Brain microvascular endothelial cell (primary cell): ENCODE measurements around the gene SPACA6.

Experiments used
- DNase-seq: peaks from one replicate; pipeline ENCODE4 v3.0.0-alpha.2; 2020
- H3K27ac ChIP-seq: fragments of 250-450 bp; sonication (Bioruptor Pico); 2 replicates; pipeline ENCODE4 v1.5.1; 2020; ENCODE audit warnings: mild to moderate bottlenecking, moderate library complexity
- H3K27me3 ChIP-seq: fragments of 250-450 bp; sonication (Bioruptor Pico); replicated peaks from 2 replicates; pipeline ENCODE4 v1.5.1; 2020; ENCODE audit warnings: mild to moderate bottlenecking
- H3K36me3 ChIP-seq: fragments of 250-450 bp; sonication (Bioruptor Pico); replicated peaks from 2 replicates; pipeline ENCODE4 v1.5.1; 2020; ENCODE audit warnings: mild to moderate bottlenecking
- H3K4me3 ChIP-seq: 2 replicates; pipeline ENCODE4 v1.5.1; 2011; ENCODE audit warnings: low read depth, mild to moderate bottlenecking, control low read depth, low read length, moderate library complexity
- in situ Hi-C: cut with HindIII; loops from 2 replicates; pipeline ENCODE4 v1.10.0; 2017; ENCODE audit warnings: low sequenced_read_pairs, low pct_ligation_motif_present
- TF ChIP-seq, protein P1 (sequence below): IDR thresholded peaks from 2 replicates; pipeline ENCODE4 v1.5.1; 2011; ENCODE audit warnings: low read depth, mild to moderate bottlenecking, moderate library complexity, low read length, control low read depth, inconsistent platforms; ENCODE audit errors: missing control alignments

SPACA6 gene

DNA sequence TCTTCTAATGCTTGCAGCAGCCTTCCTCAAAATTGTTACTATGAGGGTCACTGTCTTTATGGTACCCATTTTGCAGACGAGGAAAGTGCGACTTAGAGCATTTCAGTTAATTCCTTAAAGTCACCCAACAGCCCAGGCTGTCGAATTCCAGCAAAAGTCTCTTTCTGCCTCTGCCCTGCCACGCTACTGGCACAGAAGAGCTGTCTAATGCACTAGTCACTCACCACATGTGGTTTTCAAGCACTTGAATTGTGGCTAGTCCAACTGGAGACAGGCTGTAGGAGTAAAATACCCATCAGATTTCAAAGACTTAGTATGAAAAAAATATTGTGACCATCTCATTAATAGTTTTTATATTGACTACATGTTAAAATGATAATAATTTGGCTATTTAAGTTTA is 56.8 kb downstream of the SPACA6 start:
- in situ Hi-C loops = no loop called here
- no peak for DNase-seq
- Histone ChIP-seq H3K36me3 (no peaks in the 10 kb centered on the region), H3K4me3 (no peak overlapping the region), H3K27me3 (no peaks in the 10 kb centered on the region), H3K27ac (peak overlapping the region; percentile 38)
- TF ChIP-seq, protein P1, sequence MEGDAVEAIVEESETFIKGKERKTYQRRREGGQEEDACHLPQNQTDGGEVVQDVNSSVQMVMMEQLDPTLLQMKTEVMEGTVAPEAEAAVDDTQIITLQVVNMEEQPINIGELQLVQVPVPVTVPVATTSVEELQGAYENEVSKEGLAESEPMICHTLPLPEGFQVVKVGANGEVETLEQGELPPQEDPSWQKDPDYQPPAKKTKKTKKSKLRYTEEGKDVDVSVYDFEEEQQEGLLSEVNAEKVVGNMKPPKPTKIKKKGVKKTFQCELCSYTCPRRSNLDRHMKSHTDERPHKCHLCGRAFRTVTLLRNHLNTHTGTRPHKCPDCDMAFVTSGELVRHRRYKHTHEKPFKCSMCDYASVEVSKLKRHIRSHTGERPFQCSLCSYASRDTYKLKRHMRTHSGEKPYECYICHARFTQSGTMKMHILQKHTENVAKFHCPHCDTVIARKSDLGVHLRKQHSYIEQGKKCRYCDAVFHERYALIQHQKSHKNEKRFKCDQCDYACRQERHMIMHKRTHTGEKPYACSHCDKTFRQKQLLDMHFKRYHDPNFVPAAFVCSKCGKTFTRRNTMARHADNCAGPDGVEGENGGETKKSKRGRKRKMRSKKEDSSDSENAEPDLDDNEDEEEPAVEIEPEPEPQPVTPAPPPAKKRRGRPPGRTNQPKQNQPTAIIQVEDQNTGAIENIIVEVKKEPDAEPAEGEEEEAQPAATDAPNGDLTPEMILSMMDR = no peak

DNA sequence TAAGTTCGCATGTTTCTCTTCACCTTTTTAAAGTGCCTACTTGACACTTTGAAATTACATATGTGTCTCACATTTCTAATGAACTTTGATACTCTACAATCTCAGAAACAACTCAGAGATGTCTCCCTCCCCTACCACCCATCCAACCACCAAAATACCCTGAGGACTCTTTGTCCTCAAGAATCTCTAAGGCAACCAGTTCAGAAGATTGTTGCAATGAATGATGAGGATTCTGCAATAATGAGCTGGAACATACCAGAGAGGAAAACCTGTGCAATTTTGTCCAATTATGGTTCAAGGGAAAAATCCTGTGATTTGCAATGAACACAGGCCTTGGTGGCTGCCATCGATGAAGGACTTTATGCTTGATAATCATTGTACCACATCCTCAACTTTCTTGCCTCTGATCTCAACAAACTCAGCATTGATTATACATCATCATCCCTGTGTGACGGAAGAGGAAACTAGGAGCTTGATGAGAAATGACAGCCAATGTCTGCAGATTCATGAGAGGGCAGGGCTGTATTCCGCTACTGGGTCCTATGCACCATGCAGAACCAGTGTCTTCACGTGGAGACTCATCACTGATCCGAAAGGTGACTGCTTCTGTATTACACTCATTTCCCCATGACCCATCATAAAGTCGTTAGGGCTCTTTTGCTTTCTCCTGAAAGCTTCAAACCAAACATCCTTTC is 57.4 kb downstream of the SPACA6 start:
- Histone ChIP-seq H3K27me3 (no peaks in the 10 kb centered on the region), H3K36me3 (no peaks in the 10 kb centered on the region), H3K4me3 (no peak overlapping the region), H3K27ac (peak overlapping the region; percentile 38)
- in situ Hi-C loops = no loop called here
- no peak for DNase-seq
- TF ChIP-seq, protein P1 = no peak

DNA sequence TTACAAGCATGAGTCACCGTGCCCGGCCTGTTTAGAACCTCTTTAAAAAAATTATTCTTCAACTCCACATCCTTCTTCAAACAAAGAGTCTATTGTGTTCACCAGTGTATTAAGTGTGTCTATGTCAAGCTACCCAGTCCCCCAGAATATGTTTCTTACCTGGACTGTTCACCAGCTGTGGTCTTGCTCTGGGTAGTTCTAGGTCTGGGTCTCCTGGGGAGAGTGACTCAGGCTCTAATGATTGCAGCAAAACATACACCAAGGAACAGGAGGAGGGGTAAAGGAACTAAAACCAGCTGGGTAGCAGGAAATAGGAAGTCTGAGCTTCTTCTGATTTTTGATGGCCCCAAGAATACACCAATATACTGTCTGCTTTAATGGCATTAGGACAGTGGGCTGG is 58.5 kb downstream of the SPACA6 start, which contains the start of gene FPR1:
Gene FPR1 (minus strand): TSS at position 224 of the 400 bp plus-strand sequence. CDS start 4,884 bp downstream, outside the sequence.
- TF ChIP-seq, protein P1 = no peak
- peak; percentile 17 for DNase-seq
- Histone ChIP-seq H3K27ac (peak within 1 kb of the TSS; percentile 38), H3K27me3 (no peaks in the 10 kb centered on the region), H3K4me3 (no peak within 1 kb of the TSS), H3K36me3 (no peaks in the 10 kb centered on the region)
- in situ Hi-C loops = no loop called here

DNA sequence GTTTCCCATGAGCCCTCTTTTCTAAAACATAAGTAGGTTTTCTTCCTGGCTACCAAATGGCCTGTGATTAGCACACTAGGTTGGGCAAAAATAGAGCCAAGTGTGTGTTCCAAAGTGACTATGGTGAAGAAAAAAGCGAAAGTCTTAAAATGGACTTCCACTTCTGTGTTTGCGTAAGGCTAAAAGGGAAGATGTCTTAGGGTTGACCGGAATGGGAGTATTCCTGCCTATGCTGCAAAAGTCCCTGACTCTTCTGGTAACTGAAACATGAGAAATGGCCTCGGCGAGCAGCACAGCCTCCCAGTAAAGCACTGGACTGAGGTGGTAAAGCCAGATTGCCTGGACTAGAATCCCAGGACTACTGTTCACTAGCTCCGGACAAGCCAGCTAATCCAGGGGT is 61.0 kb downstream of the SPACA6 start:
- no peaks in the 10 kb centered on the region for H3K36me3 ChIP-seq
- no peak overlapping the region for H3K27ac ChIP-seq
- no peak for DNase-seq
- in situ Hi-C loops = no loop called here
- no peaks in the 10 kb centered on the region for H3K27me3 ChIP-seq
- H3K4me3 ChIP-seq = no peak overlapping the region
- TF ChIP-seq, protein P1 = no peak

DNA sequence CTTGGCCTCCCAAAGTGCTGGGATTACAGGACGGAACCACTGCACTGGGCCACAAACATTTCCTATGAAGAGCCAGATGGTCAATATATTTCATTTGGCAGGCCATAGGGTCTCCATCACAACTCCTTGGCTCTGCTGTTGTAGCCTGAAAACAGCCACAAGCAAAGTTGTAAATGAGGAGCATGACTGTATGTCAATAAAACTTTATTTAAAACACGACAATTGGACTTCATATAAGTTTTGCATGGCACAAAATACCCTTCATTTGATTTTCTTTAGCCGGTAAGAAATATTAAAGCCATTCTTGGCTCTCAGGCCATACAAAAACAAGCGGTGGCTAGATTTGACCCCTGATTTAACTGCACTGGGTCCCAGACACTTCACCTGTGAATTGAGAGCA is 61.6 kb downstream of the SPACA6 start:
- H3K36me3 ChIP-seq = no peaks in the 10 kb centered on the region
- no peaks in the 10 kb centered on the region for H3K27me3 ChIP-seq
- no peak overlapping the region for H3K27ac ChIP-seq
- in situ Hi-C loops = no loop called here
- TF ChIP-seq, protein P1 = no peak
- no peak for DNase-seq
- H3K4me3 ChIP-seq = no peak overlapping the region
